NT2/D1 (cell line): ENCODE data around the gene CHAF1A.

Experiments
- DNase-seq: peaks from one replicate; pipeline ENCODE4 v3.0.0-alpha.2; 2011; ENCODE audit warnings: low read depth, low spot score
- H3K27me3 ChIP-seq: 2 replicates; pipeline ENCODE4 v1.6.0; 2011; ENCODE audit warnings: mild to moderate bottlenecking; ENCODE audit not compliant: insufficient read length, insufficient read depth
- H3K36me3 ChIP-seq: 2 replicates; pipeline ENCODE4 v1.6.1; 2011; ENCODE audit warnings: mild to moderate bottlenecking, low read length, mixed read lengths; ENCODE audit not compliant: insufficient read depth, insufficient read length
- H3K4me1 ChIP-seq: 2 replicates; pipeline ENCODE4 v1.5.1; 2011; ENCODE audit not compliant: insufficient read depth, insufficient read length
- H3K4me3 ChIP-seq: 2 replicates; pipeline ENCODE4 v1.5.1; 2011; ENCODE audit warnings: low read depth; ENCODE audit not compliant: insufficient read length
- H3K9ac ChIP-seq: 2 replicates; pipeline ENCODE4 v1.6.0; 2011; ENCODE audit warnings: low read depth; ENCODE audit not compliant: insufficient read length
- H3K9me3 ChIP-seq: 2 replicates; pipeline ENCODE4 v1.5.1; 2011; ENCODE audit warnings: mild to moderate bottlenecking, low read length; ENCODE audit not compliant: insufficient read depth
- SUZ12 ChIP-seq: IDR thresholded peaks from 2 replicates; pipeline ENCODE4 v1.6.1; 2011; ENCODE audit not compliant: insufficient read length, insufficient read depth; ENCODE audit errors: extremely low read depth
- YY1 ChIP-seq: IDR thresholded peaks from 2 replicates; pipeline ENCODE4 v1.6.1; 2011; ENCODE audit not compliant: insufficient read length, insufficient read depth
- ZNF274 ChIP-seq: IDR thresholded peaks from 2 replicates; pipeline ENCODE4 v1.6.1; 2011; ENCODE audit warnings: mild to moderate bottlenecking, low read depth, low read length

CHAF1A gene

DNA sequence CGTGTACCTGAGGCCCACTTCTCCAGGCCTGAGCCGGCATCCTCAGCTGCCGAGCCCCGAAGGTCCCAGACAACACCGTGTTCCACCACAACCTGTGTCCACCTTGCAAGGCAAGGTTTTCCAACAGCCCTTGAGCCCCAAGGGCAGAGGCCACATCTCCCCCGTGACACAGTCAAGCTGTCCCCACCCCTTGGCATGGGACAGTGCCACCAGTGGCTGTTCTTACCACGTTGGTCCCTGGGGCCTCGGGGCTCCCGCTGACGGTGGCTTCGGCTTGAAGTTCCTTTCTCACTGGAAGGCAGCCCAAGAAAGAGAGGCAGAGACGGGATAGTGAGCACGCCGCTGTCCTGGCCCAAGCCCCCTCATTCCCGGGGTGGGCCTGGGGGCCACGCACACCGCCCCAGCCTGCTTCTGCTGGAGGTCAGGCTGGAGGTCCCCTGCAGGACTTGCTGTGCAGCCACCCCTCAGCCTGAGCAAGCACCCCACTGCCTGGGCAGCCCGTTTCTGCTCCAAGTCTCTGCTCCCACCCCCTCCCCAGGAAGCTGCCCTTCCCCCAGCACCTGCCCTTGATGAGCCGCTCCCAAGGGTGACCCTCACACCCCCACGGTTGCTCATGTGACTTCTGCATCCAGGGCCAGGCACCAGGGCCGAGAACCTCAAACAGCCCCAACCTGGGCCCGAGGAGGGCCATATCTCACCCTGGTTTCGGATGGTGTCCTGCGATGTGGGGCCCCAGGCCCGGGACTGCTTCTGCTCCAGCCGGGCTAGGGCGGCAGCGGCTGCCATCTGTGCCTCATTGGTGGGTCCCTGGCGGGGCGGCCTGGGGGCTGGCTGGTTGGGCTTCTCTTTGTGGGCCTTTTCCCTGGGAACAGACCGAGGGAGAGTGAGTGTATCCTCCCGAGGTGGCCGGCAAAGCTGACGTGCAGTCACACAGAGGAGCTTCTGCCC is 51.1 kb downstream of the CHAF1A start:
- Histone ChIP-seq H3K9me3 (no peaks in the 10 kb centered on the region), H3K9ac (peak overlapping the region; percentile 36), H3K4me3 (no peak overlapping the region), H3K4me1 (peaks cover 24% of the 10 kb centered on the region), H3K36me3 (peaks cover 46% of the 10 kb centered on the region), H3K27me3 (no peaks in the 10 kb centered on the region)
- TF ChIP-seq ZNF274 (no peak), SUZ12 (no peak), YY1 (no peak)
- DNase-seq, result no peak

GRCh38 chr19:4454747-4455718 is 52.6 kb downstream of the CHAF1A start:
- Histone ChIP-seq H3K9me3 (no peaks in the 10 kb centered on the region), H3K36me3 (peaks cover 32% of the 10 kb centered on the region), H3K27me3 (no peaks in the 10 kb centered on the region), H3K4me3 (no peak overlapping the region), H3K4me1 (peaks cover 24% of the 10 kb centered on the region), H3K9ac (peak overlapping the region; percentile 88)
- TF ChIP-seq YY1 (no peak), ZNF274 (no peak), SUZ12 (no peak)
- no peak for DNase-seq

GRCh38 chr19:4455719-4456475 is 53.5 kb downstream of the CHAF1A start:
- peak overlapping the region; percentile 88 for H3K9ac ChIP-seq
- no peaks in the 10 kb centered on the region for H3K9me3 ChIP-seq
- no peak for DNase-seq
- H3K4me1 ChIP-seq, result peaks cover 24% of the 10 kb centered on the region
- TF ChIP-seq YY1 (no peak), SUZ12 (no peak), ZNF274 (no peak)
- H3K27me3 ChIP-seq, result no peaks in the 10 kb centered on the region
- H3K36me3 ChIP-seq, result peaks cover 32% of the 10 kb centered on the region
- peak overlapping the region; percentile 80 for H3K4me3 ChIP-seq

DNA sequence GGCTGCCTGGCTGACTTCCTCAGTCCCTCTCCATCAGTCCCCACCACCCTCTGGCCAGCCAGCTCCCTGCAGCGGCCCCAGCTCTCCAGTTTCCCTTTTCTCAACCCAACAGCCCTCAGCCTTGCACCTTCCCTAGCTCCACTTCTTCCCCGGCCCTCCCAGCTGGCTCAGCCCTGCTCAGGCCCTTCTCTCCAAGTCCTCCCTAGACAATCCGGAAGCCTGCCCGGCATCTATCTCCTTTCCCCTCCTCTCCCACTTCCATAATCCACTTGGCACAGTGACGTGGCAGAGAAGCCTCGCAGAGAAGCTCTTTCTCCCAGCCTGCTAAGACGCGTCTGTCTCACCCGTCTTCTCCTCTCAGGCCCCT is 54.0 kb downstream of the CHAF1A start:
- Histone ChIP-seq H3K27me3 (no peaks in the 10 kb centered on the region), H3K9ac (peak overlapping the region; percentile 88), H3K4me3 (peak overlapping the region; percentile 80), H3K9me3 (no peaks in the 10 kb centered on the region), H3K4me1 (peaks cover 24% of the 10 kb centered on the region), H3K36me3 (peaks cover 29% of the 10 kb centered on the region)
- TF ChIP-seq SUZ12, result no peak
- no peak for TF ChIP-seq ZNF274
- TF ChIP-seq YY1, result no peak
- no peak for DNase-seq

- no peaks in the 10 kb centered on the region for H3K27me3 ChIP-seq
- peak overlapping the region; percentile 88 for H3K9ac ChIP-seq
- DNase-seq, result peak; percentile 55
- peak overlapping the region; percentile 80 for H3K4me3 ChIP-seq
- TF ChIP-seq ZNF274 (no peak), YY1 (no peak), SUZ12 (no peak)
- H3K36me3 ChIP-seq, result peaks cover 24% of the 10 kb centered on the region
- peaks cover 24% of the 10 kb centered on the region for H3K4me1 ChIP-seq
- no peaks in the 10 kb centered on the region for H3K9me3 ChIP-seq
Measured at GRCh38 chr19:4456843-4457653, 54.6 kb downstream of the CHAF1A start.

DNA sequence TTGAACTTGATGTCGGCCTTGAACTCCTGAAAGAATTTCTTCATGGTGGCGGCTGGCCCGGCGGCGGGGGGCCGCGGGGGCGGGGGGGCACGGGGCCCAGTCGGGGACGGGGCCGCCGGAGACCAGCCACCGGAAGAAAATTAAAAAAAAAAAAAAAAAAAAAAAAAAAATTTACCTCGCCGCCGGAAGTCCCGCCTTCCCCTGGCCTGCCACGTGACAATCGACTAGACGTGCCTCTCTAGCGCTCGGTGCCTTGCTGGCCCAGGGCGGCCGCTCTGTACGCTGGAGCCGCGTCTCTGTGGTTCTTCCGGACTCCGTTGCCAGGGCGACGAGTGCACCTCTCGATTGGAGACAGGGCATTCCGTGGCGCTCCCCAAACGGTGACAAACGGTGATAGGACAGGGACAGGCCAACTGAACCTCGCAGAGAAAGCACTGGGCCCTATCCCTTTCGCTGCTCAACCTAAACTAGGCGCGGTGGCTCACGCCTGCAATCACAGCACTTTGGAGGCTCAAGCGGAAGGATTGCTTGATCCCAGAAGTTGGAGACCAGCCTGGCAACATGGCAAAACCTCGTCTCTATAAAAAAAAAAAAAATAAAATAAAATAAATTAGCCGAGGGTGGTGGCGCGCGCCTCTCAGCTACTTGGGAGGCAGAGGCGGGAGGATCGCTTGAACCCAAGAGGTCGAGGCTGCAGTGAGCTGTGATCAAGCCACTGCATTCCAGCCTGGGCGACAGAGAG is 55.4 kb downstream of the CHAF1A start, which contains the start of gene UBXN6:
UBXN6 (minus strand) TSS at position 141 of the 742 bp plus-strand sequence; CDS start at position 44, 97 bp downstream.
- peak within 1 kb of the TSS; percentile 80 for H3K4me3 ChIP-seq
- H3K27me3 ChIP-seq, result no peaks in the 10 kb centered on the region
- peaks cover 20% of the 10 kb centered on the region for H3K4me1 ChIP-seq
- H3K9me3 ChIP-seq, result no peaks in the 10 kb centered on the region
- peaks cover 16% of the 10 kb centered on the region for H3K36me3 ChIP-seq
- TF ChIP-seq ZNF274, result no peak
- TF ChIP-seq YY1, result no peak
- TF ChIP-seq SUZ12, result no peak
- H3K9ac ChIP-seq, result peak within 1 kb of the TSS; percentile 88
- peak; percentile 97 for DNase-seq
